Stimulated activated effector memory CD8-positive, alpha-beta T cell treated with anti-CD3 and anti-CD28 coated beads, Interleukin-12 subunit alpha, Interleukin-12 subunit beta, amount 100 ng/mL, for 72 hours (primary cell): ENCODE data around the gene NFATC2.
"Not testable (repeated sequence)": the region's sequence is repeated elsewhere in the genome, so short reads cannot be mapped to it uniquely, and the experiment has no call there.

ENCODE experiments used
- ATAC-seq: fragments of 150-1000 bp; cut with Tn5 transposase; 2 replicates; pipeline ENCODE4 v1.10.0; 2021
- DNase-seq, 2 donors: peaks; one replicate each; pipeline ENCODE4 v3.0.0; 2021 to 2022; ENCODE audit warnings: low spot score in 2 of 2
- H3K27ac Mint-ChIP-seq: one replicate; pipeline ENCODE4 v1.8.0; 2022; ENCODE audit warnings: mild to moderate bottlenecking, mixed read lengths
- H3K36me3 Mint-ChIP-seq: one replicate; pipeline ENCODE4 v1.8.0; 2022; ENCODE audit warnings: mild to moderate bottlenecking, mixed read lengths
- H3K4me1 Mint-ChIP-seq: one replicate; pipeline ENCODE4 v1.8.0; 2022; ENCODE audit warnings: mixed read lengths
- H3K4me3 Mint-ChIP-seq: one replicate; pipeline ENCODE4 v1.8.0; 2022; ENCODE audit warnings: mild to moderate bottlenecking, mixed read lengths
- H3K9me3 Mint-ChIP-seq: one replicate; pipeline ENCODE4 v1.8.0; 2022; ENCODE audit warnings: mixed read lengths

The NFATC2 gene

GRCh38 chr20:51560550-51561307, 18.2 kb upstream of the NFATC2 start:
- H3K36me3 Mint-ChIP-seq = no peaks in the 10 kb centered on the region
- peaks cover 28% of the 10 kb centered on the region for H3K4me1 Mint-ChIP-seq

DNA sequence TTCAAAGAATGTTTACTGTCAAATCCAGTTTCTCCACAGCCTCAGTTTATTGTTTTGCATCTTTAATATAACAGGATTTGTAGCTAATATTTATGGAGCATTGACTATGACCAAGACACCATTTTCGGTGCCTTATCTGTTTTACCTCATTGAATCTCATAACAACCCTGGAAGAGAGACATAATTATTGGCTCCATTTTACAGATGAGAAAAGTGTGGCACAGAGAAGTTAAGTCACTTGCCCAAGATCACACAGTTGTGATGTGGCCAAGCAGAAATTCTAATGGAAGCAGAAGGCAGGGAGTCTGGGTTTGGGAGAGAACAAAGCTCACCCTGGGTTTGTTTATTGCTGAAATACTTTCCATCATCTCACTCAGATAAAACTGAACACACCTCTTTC, 17.5 kb upstream of the NFATC2 start:
- Mint-ChIP-seq H3K36me3 (no peaks in the 10 kb centered on the region), H3K4me1 (peaks cover 32% of the 10 kb centered on the region), H3K9me3 (no peaks in the 10 kb centered on the region), H3K27ac (no peak overlapping the region), H3K4me3 (no peak overlapping the region)
- ATAC-seq (no peak), DNase-seq (no peak)

More at GRCh38 chr20:51560550-51561307, 18.2 kb upstream of the NFATC2 start:
- ATAC-seq (no peak), DNase-seq (no peak)
- peak overlapping the region; percentile 41 for H3K27ac Mint-ChIP-seq
- no peaks in the 10 kb centered on the region for H3K9me3 Mint-ChIP-seq
- peak overlapping the region; percentile 68 for H3K4me3 Mint-ChIP-seq

DNA sequence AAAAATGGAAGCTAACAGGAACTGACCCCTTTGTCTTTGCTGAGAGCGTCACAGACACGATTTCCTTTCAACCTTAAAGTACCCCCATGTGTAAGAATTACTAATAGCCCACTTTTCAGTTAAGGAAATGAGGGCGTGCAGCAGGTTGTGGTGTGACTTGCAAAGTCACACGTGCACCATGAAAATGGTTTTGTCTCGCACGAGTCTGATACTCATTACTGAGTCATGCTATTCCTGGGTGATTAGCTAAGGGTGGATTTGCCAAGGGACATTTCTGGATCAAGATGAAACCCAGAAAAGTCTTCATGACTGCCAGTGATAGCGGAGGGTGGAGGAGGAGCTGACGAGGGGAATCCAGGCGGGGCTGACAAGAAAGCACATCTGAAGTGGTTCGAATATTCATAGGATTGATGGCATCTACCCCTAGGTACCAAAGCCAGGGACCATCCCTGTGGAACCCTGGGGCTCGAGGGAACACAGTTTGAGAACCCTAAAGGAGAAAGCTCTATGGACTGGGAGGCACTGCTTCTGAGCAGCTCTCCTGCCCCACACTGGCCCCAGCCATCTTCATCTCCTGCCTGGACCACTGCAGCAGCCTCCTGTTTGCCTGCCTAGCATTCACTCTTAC, 12.1 kb upstream of the NFATC2 start:
- peak overlapping the region; percentile 75 for H3K27ac Mint-ChIP-seq
- ATAC-seq = peak; percentile 88
- peaks cover 4% of the 10 kb centered on the region for H3K36me3 Mint-ChIP-seq
- H3K9me3 Mint-ChIP-seq = no peaks in the 10 kb centered on the region
- H3K4me1 Mint-ChIP-seq = peaks cover 22% of the 10 kb centered on the region
- DNase-seq = peak in 1 of 2 donors; percentile 56
- peak overlapping the region; percentile 30 for H3K4me3 Mint-ChIP-seq

DNA sequence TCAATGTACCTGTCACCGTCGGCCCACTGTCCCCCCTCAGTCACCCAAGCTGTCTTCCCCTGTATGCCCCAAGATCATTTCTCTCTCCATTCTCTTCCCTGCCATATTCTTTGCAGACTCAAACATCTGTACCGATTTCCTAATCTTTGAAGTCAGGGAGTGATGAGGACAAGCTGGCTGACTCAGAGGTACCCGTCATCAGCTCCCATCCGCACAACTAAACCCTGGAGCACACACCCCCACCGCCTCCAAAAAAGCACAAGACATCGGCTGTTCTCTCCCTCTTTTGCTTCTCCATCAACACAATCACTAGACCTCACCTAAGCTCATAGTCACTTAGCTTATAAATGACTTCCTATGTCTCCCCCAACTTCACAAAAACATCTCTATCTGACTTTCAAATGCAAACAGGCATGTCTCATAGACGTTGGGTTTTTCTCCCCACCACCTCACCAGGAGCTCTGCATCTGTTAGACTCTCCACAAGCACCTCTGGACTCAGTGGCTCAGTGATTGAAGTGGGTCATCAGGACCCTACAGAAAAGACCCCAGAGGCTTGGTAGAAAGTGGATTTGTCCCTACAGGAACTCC, 11.5 kb upstream of the NFATC2 start:
- no peak for DNase-seq
- peaks cover 4% of the 10 kb centered on the region for H3K36me3 Mint-ChIP-seq
- H3K9me3 Mint-ChIP-seq = no peaks in the 10 kb centered on the region
- ATAC-seq = peak; percentile 72
- H3K27ac Mint-ChIP-seq = peak overlapping the region; percentile 75
- peaks cover 22% of the 10 kb centered on the region for H3K4me1 Mint-ChIP-seq
- H3K4me3 Mint-ChIP-seq = peak overlapping the region; percentile 30

- no peak for ATAC-seq
- no peaks in the 10 kb centered on the region for H3K9me3 Mint-ChIP-seq
- DNase-seq = no peak
- peaks cover 4% of the 10 kb centered on the region for H3K36me3 Mint-ChIP-seq
- H3K4me3 Mint-ChIP-seq = no peak overlapping the region
- H3K27ac Mint-ChIP-seq = no peak overlapping the region
- H3K4me1 Mint-ChIP-seq = peaks cover 27% of the 10 kb centered on the region
Measured at GRCh38 chr20:51551186-51551585, 8.7 kb upstream of the NFATC2 start.

GRCh38 chr20:51549474-51549873, 7.0 kb upstream of the NFATC2 start:
- no peak overlapping the region for H3K27ac Mint-ChIP-seq
- peaks cover 16% of the 10 kb centered on the region for H3K4me1 Mint-ChIP-seq
- peaks cover under 1% of the 10 kb centered on the region for H3K36me3 Mint-ChIP-seq
- DNase-seq (no peak), ATAC-seq (no peak)
- no peaks in the 10 kb centered on the region for H3K9me3 Mint-ChIP-seq
- no peak overlapping the region for H3K4me3 Mint-ChIP-seq

DNA sequence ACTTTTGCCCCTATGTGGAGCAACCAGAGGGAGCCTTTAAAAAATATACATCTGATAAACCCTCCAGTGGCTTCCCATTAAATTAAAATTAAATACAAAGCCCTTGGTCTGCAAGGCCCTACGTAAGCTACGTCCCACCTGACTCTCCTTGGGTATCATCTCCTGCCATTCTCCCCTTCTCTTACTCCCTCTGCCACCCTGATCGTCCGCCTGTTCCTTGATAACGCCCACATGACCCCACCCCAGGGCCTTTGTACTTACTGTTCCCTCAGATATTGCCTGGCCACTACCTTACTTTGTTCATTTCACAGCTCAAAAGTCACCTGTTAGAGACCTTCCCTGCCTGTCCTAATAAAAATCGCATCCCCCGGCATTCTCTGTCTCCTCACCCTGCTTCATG, 5.4 kb upstream of the NFATC2 start:
- Mint-ChIP-seq H3K9me3 (no peaks in the 10 kb centered on the region), H3K27ac (no peak overlapping the region), H3K4me1 (peaks cover 11% of the 10 kb centered on the region), H3K4me3 (no peak overlapping the region), H3K36me3 (peaks cover 4% of the 10 kb centered on the region)
- no peak for ATAC-seq
- no peak for DNase-seq

DNA sequence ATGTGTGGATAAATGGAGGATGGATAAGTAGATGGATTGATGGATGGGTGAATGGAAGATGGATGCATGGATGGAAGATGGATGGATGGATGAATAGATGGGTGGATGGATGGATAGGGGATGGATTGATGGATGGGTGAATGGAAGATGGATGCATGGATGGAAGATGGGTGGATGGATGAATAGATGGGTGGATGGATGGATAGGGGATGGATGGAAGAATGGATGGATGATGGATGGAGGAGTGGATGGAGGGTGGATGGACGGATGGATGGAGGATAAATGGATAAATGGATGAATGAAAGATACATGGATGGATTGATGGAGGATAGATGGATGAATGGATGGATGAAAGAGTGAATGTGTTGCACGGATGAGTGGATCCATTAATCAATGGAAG, 3.0 kb upstream of the NFATC2 start:
- DNase-seq = no peak
- peaks cover 29% of the 10 kb centered on the region for H3K4me1 Mint-ChIP-seq
- no peaks in the 10 kb centered on the region for H3K9me3 Mint-ChIP-seq

DNA sequence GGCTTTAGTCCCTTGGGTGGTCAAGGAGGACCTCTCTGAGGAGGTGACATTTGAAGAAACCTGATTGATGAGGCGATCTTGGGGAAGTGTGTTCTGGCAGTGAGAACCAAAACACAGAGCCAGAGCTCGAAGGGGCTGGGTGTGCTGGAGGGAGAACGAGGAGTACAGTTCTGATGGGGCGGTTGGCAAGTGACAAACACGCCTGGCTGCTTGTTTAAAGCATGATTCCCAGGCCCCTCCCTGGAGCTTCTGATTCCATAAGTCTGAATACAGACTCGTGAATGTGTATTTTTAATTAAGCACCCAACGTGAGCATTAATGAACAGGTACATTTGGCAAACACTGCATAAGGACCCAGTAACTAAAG, 886 bp upstream of the NFATC2 start:
- peaks cover 38% of the 10 kb centered on the region for H3K36me3 Mint-ChIP-seq
- no peaks in the 10 kb centered on the region for H3K9me3 Mint-ChIP-seq
- peak overlapping the region; percentile 95 for H3K4me3 Mint-ChIP-seq
- no peak overlapping the region for H3K27ac Mint-ChIP-seq
- DNase-seq (no peak), ATAC-seq (no peak)
- peaks cover 50% of the 10 kb centered on the region for H3K4me1 Mint-ChIP-seq

More for the DNA sequence above, 3.0 kb upstream of the NFATC2 start:
- Mint-ChIP-seq H3K4me3 (no peak overlapping the region), H3K36me3 (peaks cover 22% of the 10 kb centered on the region), H3K27ac (no peak overlapping the region)
- no peak for ATAC-seq

- Mint-ChIP-seq H3K27ac (peak overlapping the region; percentile 92), H3K4me1 (peaks cover 57% of the 10 kb centered on the region), H3K4me3 (peak overlapping the region; percentile 95), H3K9me3 (no peaks in the 10 kb centered on the region), H3K36me3 (peaks cover 41% of the 10 kb centered on the region)
- DNase-seq = peak; percentile 48 to 85
- ATAC-seq = peak; percentile 66
Measured at GRCh38 chr20:51542033-51542570, 417 bp downstream of the NFATC2 start.

GRCh38 chr20:51541189-51542032, 1.1 kb downstream of the NFATC2 start:
- peaks cover 64% of the 10 kb centered on the region for H3K4me1 Mint-ChIP-seq
- peak; percentile 60 to 89 for DNase-seq
- H3K4me3 Mint-ChIP-seq = peak overlapping the region; percentile 95
- peak overlapping the region; percentile 92 for H3K27ac Mint-ChIP-seq
- H3K36me3 Mint-ChIP-seq = peaks cover 46% of the 10 kb centered on the region
- ATAC-seq = peak; percentile 87
- H3K9me3 Mint-ChIP-seq = no peaks in the 10 kb centered on the region

DNA sequence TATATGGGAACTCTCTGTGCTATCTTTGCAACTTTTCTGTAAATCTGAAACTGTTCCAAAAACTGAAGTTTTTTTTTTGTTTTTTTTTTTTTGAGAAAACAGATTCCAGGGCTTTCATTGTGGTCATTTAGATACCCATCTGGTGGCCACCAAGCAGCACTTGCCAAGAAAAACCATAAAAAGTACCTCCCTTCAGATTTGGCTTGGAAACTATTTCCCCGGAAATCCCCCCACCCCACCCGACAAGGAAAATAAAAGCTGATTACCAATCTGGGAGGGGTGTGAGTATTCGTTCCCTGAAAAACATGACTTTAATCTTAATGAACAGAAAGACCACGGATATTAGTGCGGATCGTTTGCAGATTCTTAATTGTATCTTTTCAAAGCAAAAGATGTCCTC, 1.9 kb downstream of the NFATC2 start:
- no peak for ATAC-seq
- peak overlapping the region; percentile 95 for H3K4me3 Mint-ChIP-seq
- peaks cover 46% of the 10 kb centered on the region for H3K36me3 Mint-ChIP-seq
- peak overlapping the region; percentile 92 for H3K27ac Mint-ChIP-seq
- H3K9me3 Mint-ChIP-seq = no peaks in the 10 kb centered on the region
- DNase-seq = no peak
- H3K4me1 Mint-ChIP-seq = peaks cover 73% of the 10 kb centered on the region

- H3K27ac Mint-ChIP-seq = peak overlapping the region; percentile 92
- ATAC-seq, H3K9me3 Mint-ChIP-seq, DNase-seq: not testable (repeated sequence)
- peaks cover 46% of the 10 kb centered on the region for H3K36me3 Mint-ChIP-seq
- H3K4me1 Mint-ChIP-seq = peaks cover 78% of the 10 kb centered on the region
- peak overlapping the region; percentile 95 for H3K4me3 Mint-ChIP-seq
Measured at GRCh38 chr20:51540074-51540473, 2.4 kb downstream of the NFATC2 start.

- Mint-ChIP-seq H3K36me3 (peaks cover 61% of the 10 kb centered on the region), H3K9me3 (no peaks in the 10 kb centered on the region), H3K4me3 (peak overlapping the region; percentile 95), H3K4me1 (peaks cover 97% of the 10 kb centered on the region), H3K27ac (peak overlapping the region; percentile 80)
- DNase-seq (peak in 1 of 2 donors; percentile 56), ATAC-seq (no peak)
Measured at GRCh38 chr20:51536116-51537069, 6.1 kb downstream of the NFATC2 start.
